HG03439 (cell line): ENCODE measurements around the gene MAP4K1.
"Not testable (repeated sequence)": the region's sequence is repeated elsewhere in the genome, so short reads cannot be mapped to it uniquely, and the experiment has no call there.

Experiments used
- ATAC-seq: cut with Tn5 transposase; IDR thresholded peaks from one replicate; pipeline ENCODE4 v1.9.1; 2021; ENCODE audit warnings: mild to moderate bottlenecking, moderate library complexity; ENCODE audit not compliant: unreplicated experiment

The MAP4K1 gene

GRCh38 chr19:38653028-38653571 is 35.3 kb upstream of the MAP4K1 start:
- no peak for ATAC-seq

- no peak for ATAC-seq
Measured at GRCh38 chr19:38650911-38651584, 33.3 kb upstream of the MAP4K1 start.

- no peak for ATAC-seq
Measured at GRCh38 chr19:38650172-38650775, 32.5 kb upstream of the MAP4K1 start.

GRCh38 chr19:38649305-38650171 is 31.8 kb upstream of the MAP4K1 start:
- no peak for ATAC-seq

- no peak for ATAC-seq
Measured at GRCh38 chr19:38648769-38649304, 31.1 kb upstream of the MAP4K1 start.

GRCh38 chr19:38647966-38648768 is 30.4 kb upstream of the MAP4K1 start:
- ATAC-seq = no peak

- peak; percentile 89 for ATAC-seq
Measured at GRCh38 chr19:38647368-38647965, 29.7 kb upstream of the MAP4K1 start, which contains the start of gene ACTN4. Gene ACTN4 (plus strand): TSS chr19:38647649. CDS start chr19:38647746, 97 bp downstream.

- no peak for ATAC-seq
Measured at GRCh38 chr19:38644719-38645118, 27.0 kb upstream of the MAP4K1 start.

GRCh38 chr19:38642176-38642575 is 24.4 kb upstream of the MAP4K1 start:
- no peak for ATAC-seq

- ATAC-seq = no peak
Measured at GRCh38 chr19:38640368-38640767, 22.6 kb upstream of the MAP4K1 start.

GRCh38 chr19:38639679-38640078 is 21.9 kb upstream of the MAP4K1 start:
- ATAC-seq = no peak

- ATAC-seq = no peak
Measured at GRCh38 chr19:38638461-38638860, 20.7 kb upstream of the MAP4K1 start.

GRCh38 chr19:38635483-38636399 is 18.0 kb upstream of the MAP4K1 start:
- ATAC-seq = no peak

GRCh38 chr19:38634757-38635482 is 17.2 kb upstream of the MAP4K1 start:
- no peak for ATAC-seq

GRCh38 chr19:38632476-38633213 is 14.9 kb upstream of the MAP4K1 start:
- ATAC-seq = no peak

GRCh38 chr19:38631811-38632475 is 14.2 kb upstream of the MAP4K1 start:
- ATAC-seq = not testable (repeated sequence)

GRCh38 chr19:38631301-38631700 is 13.5 kb upstream of the MAP4K1 start:
- ATAC-seq = not testable (repeated sequence)
